Measurements from ENCODE around the gene SEZ6. TPM values are rescaled to one million over a fixed set of nuclear protein-coding genes. Genes with fewer than 3 reads are reported as not detected.
A peak's percentile ranks its signal among the peaks of the same experiment; 100 is the strongest.

SEZ6 gene
- total RNA-seq, 2 experiments from 2014 or later = 0.31 TPM; not detected in 1

- Histone ChIP-seq H3K27ac (ENCODE audit: low read depth in 1 of 2, low read length in 2 of 2) (no peak overlapping the region), H3K4me3 (ENCODE audit: low read length) (no peak overlapping the region), H3K36me3 (ENCODE audit: insufficient read depth, low read length) (no peaks in the 10 kb centered on the region), H3K4me1 (ENCODE audit: insufficient read depth, low read length) (peaks cover 29% of the 10 kb centered on the region), H3K27me3 (ENCODE audit: control insufficient read depth in 1 of 2, insufficient read depth in 2 of 2, low read length in 2 of 2) (peaks cover 0 to 5% of the 10 kb centered on the region in 2 experiments), H3K9me3 (ENCODE audit: control insufficient read depth in 1 of 2, insufficient read depth in 1 of 2, low read length in 2 of 2) (no peaks in the 10 kb centered on the region)
- Mint-ChIP-seq H3K27ac (no peak overlapping the region), H3K9me3 (no peaks in the 10 kb centered on the region), H3K27me3 (no peaks in the 10 kb centered on the region), H3K4me1 (ENCODE audit: low read depth) (peaks cover 23% of the 10 kb centered on the region), H3K4me3 (no peak overlapping the region), H3K36me3 (ENCODE audit: low read depth) (no peaks in the 10 kb centered on the region)
- intact Hi-C loops (cut with DNase I, micrococcal nuclease) = no loop called here
- ATAC-seq (ENCODE audit: poor library complexity) (no peak), DNase-seq (no peak)
- POLR2A ChIA-PET = no interaction called here
- CTCF ChIA-PET = no interaction called here
- TF ChIP-seq, protein P1, sequence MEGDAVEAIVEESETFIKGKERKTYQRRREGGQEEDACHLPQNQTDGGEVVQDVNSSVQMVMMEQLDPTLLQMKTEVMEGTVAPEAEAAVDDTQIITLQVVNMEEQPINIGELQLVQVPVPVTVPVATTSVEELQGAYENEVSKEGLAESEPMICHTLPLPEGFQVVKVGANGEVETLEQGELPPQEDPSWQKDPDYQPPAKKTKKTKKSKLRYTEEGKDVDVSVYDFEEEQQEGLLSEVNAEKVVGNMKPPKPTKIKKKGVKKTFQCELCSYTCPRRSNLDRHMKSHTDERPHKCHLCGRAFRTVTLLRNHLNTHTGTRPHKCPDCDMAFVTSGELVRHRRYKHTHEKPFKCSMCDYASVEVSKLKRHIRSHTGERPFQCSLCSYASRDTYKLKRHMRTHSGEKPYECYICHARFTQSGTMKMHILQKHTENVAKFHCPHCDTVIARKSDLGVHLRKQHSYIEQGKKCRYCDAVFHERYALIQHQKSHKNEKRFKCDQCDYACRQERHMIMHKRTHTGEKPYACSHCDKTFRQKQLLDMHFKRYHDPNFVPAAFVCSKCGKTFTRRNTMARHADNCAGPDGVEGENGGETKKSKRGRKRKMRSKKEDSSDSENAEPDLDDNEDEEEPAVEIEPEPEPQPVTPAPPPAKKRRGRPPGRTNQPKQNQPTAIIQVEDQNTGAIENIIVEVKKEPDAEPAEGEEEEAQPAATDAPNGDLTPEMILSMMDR (IDR thresholded peaks at IDR 0.05) = no peak
These were observed 19.7 kb downstream of the SEZ6 start for GRCh38 chr17:28985950-28986713.

DNA sequence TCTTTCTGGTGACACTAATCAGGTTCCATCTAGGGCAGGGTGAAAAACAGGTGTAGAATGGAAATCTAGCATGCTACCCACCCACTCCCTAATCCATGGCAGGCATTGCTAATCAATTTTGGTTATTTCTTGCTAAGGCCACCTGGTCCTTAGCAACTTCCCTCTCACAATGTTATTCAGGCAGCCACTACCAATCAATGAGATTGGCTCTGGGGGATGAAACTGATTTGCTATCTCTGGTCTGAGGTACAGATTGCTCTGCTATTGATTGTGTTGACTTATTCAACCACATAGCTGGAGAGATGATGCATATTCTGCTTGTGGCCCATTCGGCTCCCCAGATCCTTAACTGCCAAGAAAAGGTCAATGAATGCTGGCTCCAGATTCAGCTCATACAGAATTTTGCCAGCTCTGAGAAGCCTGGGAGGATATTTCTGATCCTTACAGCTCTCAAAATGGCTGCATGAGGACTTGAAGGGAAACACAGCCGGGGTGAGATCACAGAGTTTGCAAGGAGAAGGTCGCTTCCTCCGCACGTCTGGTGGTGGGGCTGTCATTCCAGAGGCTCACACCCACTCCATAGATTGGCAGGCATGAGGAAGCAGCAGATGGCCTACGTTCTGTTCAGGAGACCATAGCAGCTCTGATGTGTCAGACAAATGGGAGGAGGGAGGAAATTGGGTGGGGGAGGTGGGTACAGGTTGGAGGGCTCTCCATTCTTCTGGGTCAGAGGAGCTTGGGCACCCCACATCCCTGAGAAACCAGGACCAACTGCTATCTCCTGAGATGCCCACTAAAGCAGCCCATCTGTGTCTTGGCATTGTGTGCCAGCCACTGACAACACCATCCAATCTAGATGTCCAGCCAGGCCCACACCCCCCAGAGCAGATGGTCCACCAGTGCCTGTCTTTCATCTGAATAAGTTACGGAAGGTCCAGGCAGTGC lies 22.3 kb downstream of the SEZ6 start:
- no peak overlapping the region for H3K4me3 ChIP-seq (ENCODE audit: low read length)
- POLR2A ChIA-PET = interaction anchor here (1.0 kb wide), 1 partner anchor 31 kb away, joined by 3 read pairs; no protein-coding TSS in a partner anchor
- no peaks in the 10 kb centered on the region for H3K27me3 ChIP-seq (ENCODE audit: control insufficient read depth in 1 of 2, insufficient read depth in 2 of 2, low read length in 2 of 2)
- H3K27ac ChIP-seq (ENCODE audit: low read depth in 1 of 2, low read length in 2 of 2) = peak overlapping the region; percentile 52 to 85
- no peaks in the 10 kb centered on the region for H3K9me3 Mint-ChIP-seq
- TF ChIP-seq, protein P1 (IDR thresholded peaks at IDR 0.05) = no peak
- DNase-seq (no peak), ATAC-seq (ENCODE audit: poor library complexity) (no peak)
- H3K27me3 Mint-ChIP-seq = no peaks in the 10 kb centered on the region
- no peaks in the 10 kb centered on the region for H3K36me3 ChIP-seq (ENCODE audit: insufficient read depth, low read length)
- peaks cover 23% of the 10 kb centered on the region for H3K4me1 Mint-ChIP-seq (ENCODE audit: low read depth)
- H3K36me3 Mint-ChIP-seq (ENCODE audit: low read depth) = no peaks in the 10 kb centered on the region
- no peaks in the 10 kb centered on the region for H3K9me3 ChIP-seq (ENCODE audit: control insufficient read depth in 1 of 2, insufficient read depth in 1 of 2, low read length in 2 of 2)
- CTCF ChIA-PET = no interaction called here
- intact Hi-C loops (cut with DNase I, micrococcal nuclease) = no loop called here
- no peak overlapping the region for H3K4me3 Mint-ChIP-seq
- H3K27ac Mint-ChIP-seq = peak overlapping the region; percentile 92
- H3K4me1 ChIP-seq (ENCODE audit: insufficient read depth, low read length) = peaks cover 29% of the 10 kb centered on the region

GRCh38 chr17:28982131-28982793 lies 23.6 kb downstream of the SEZ6 start:
- Histone ChIP-seq H3K4me3 (ENCODE audit: low read length) (no peak overlapping the region), H3K27me3 (ENCODE audit: control insufficient read depth in 1 of 2, insufficient read depth in 2 of 2, low read length in 2 of 2) (no peaks in the 10 kb centered on the region), H3K36me3 (ENCODE audit: insufficient read depth, low read length) (no peaks in the 10 kb centered on the region), H3K27ac (ENCODE audit: low read depth in 1 of 2, low read length in 2 of 2) (peak overlapping the region; percentile 55 to 85), H3K4me1 (ENCODE audit: insufficient read depth, low read length) (peaks cover 29% of the 10 kb centered on the region), H3K9me3 (ENCODE audit: control insufficient read depth in 1 of 2, insufficient read depth in 1 of 2, low read length in 2 of 2) (no peaks in the 10 kb centered on the region)
- ATAC-seq (ENCODE audit: poor library complexity) (peak; percentile 85), DNase-seq (peak in 12 of 14 experiments; percentile 8 to 92 (median 36))
- H3K36me3 Mint-ChIP-seq (ENCODE audit: low read depth) = no peaks in the 10 kb centered on the region
- H3K4me3 Mint-ChIP-seq = peak overlapping the region; percentile 16
- no peaks in the 10 kb centered on the region for H3K9me3 Mint-ChIP-seq
- ChIA-PET POLR2A (interaction anchor here (1.0 kb wide), 1 partner anchor 30 kb away, joined by 3 read pairs; no protein-coding TSS in a partner anchor), CTCF (interaction anchor here (1.3 kb wide), 1 partner anchor 17 kb away, joined by 3 read pairs; no protein-coding TSS in a partner anchor)
- no peaks in the 10 kb centered on the region for H3K27me3 Mint-ChIP-seq
- TF ChIP-seq, protein P1 (IDR thresholded peaks at IDR 0.05) = no peak
- intact Hi-C loops (cut with DNase I, micrococcal nuclease) = no loop called here
- H3K4me1 Mint-ChIP-seq (ENCODE audit: low read depth) = peaks cover 23% of the 10 kb centered on the region
- peak overlapping the region; percentile 92 for H3K27ac Mint-ChIP-seq

Measured in CD4-positive, alpha-beta T cell (primary cell).